NB4 (cell line): ENCODE measurements around the gene SLC17A2.

Source experiments
- POLR2A ChIP-seq: IDR thresholded peaks from 2 replicates; pipeline ENCODE4 v1.6.1; 2011; ENCODE audit warnings: mild to moderate bottlenecking; ENCODE audit not compliant: insufficient read length; ENCODE audit errors: extremely low read depth
- TF ChIP-seq, protein P1 (sequence below): IDR thresholded peaks from 2 replicates; pipeline ENCODE4 v1.6.1; 2011; ENCODE audit warnings: low read depth, low read length

DNA sequence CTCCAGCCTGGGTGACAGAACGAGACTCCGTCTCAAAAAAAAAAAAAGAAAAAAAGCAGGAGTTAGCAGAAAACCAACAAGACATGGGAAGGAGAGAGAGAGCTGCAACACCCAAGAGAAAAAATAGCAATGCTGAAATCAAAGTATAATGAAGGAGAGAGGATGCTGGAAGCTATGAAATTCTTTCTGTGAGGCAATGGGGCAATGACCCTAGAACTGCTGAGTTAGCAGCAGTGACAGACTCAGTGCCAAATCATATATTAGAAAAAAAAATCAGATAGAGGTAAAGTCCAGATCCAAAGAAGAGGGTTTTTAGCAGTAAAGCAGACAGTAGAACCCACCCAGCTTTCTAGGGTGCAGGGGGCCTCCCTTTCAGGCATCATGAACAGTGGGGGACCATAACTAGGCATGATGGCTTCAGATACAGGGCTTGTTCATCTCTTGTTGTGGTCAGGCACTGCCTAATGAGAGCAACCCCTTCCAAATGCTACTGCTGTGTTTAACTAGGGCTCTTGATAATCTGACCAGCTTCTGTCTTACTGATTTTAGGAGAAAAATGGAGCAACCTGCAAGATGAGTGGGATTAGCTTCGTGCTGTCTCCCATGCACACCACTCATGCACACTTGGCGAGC lies 26.9 kb downstream of the SLC17A2 start:
- no peak for TF ChIP-seq POLR2A
- TF ChIP-seq, protein P1, sequence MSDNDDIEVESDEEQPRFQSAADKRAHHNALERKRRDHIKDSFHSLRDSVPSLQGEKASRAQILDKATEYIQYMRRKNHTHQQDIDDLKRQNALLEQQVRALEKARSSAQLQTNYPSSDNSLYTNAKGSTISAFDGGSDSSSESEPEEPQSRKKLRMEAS, result no peak
